Right kidney (tissue), 1 donor: ENCODE data around the gene MIEN1.
"Not testable (repeated sequence)": the region's sequence is repeated elsewhere in the genome, so short reads cannot be mapped to it uniquely, and the experiment has no call there.

Experiments used
- DNase-seq: peaks from one replicate; pipeline ENCODE4 v3.0.0-alpha.2; 2016

MIEN1 gene

GRCh38 chr17:39717660-39718059 lies 12.7 kb downstream of the MIEN1 start:
- DNase-seq = no peak

- no peak for DNase-seq
Measured at GRCh38 chr17:39716879-39717536, 13.3 kb downstream of the MIEN1 start.

DNA sequence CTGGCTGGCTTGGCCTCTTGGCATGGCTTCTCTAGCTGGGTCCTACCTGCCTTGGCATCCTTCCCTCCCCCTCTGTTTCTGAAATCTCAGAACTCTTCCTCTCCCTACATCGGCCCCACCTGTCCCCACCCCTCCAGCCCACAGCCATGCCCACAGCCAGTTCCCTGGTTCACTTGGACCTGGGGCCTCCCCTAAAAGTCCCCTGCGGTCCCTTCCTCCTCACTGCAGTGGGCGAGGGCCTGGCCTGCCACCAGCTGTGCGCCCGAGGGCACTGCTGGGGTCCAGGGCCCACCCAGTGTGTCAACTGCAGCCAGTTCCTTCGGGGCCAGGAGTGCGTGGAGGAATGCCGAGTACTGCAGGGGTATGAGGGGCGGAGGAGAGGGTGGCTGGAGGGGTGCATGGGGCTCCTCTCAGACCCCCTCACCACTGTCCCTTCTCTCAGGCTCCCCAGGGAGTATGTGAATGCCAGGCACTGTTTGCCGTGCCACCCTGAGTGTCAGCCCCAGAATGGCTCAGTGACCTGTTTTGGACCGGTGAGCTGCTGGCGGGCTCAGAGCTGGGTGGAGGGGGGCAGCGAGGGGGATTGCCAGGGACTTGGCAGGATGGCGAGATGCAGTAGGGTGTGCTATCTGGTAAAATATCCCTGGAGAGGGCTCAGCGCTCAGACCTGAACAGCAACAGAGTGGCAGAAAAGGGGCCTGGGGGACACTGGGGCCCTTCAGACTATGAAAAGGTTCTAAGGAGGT lies 14.1 kb downstream of the MIEN1 start:
- DNase-seq = no peak

DNA sequence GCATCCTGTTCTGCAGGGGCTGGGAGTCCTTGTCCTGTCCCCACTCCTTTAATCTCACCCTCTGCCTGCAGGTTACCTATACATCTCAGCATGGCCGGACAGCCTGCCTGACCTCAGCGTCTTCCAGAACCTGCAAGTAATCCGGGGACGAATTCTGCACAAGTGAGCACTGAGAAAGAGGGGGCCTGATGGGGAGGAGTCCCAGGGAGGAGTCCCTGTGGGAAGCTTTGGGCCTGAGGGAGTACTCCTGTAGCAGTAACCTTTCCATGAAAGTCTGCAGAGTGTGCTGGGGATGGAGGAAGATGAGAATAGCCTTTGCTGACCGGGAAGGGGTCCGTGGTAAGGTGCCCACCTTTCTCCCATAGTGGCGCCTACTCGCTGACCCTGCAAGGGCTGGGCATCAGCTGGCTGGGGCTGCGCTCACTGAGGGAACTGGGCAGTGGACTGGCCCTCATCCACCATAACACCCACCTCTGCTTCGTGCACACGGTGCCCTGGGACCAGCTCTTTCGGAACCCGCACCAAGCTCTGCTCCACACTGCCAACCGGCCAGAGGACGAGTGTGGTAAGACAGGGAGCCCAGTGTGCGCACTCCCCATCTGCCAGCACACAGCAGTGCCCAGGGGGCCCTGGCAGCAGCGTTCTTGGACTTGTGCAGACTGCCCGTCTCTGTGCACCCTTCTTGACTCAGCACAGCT lies 14.8 kb downstream of the MIEN1 start:
- DNase-seq = no peak

GRCh38 chr17:39714234-39714633 lies 16.1 kb downstream of the MIEN1 start:
- no peak for DNase-seq

- DNase-seq = no peak
Measured at GRCh38 chr17:39711851-39712250, 18.5 kb downstream of the MIEN1 start.

DNA sequence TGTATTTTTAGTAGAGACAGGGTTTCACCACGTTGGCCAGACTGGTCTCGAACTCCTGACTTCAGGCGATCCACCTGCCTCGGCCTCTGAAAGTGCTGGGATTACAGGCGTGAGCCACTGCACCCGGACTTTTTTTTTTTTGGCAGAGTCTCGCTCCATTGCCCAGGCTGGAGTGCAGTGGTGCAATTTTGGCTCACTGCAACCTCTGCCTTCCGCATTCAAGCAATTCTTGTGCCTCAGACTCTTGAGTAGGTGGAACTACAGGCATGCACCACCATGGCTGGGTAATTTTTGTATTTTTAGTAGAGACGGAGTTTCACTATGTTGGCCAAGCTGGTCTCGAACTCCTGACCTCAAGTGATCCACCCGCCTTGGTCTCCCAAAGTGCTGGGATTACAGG lies 19.3 kb downstream of the MIEN1 start:
- DNase-seq = not testable (repeated sequence)

DNA sequence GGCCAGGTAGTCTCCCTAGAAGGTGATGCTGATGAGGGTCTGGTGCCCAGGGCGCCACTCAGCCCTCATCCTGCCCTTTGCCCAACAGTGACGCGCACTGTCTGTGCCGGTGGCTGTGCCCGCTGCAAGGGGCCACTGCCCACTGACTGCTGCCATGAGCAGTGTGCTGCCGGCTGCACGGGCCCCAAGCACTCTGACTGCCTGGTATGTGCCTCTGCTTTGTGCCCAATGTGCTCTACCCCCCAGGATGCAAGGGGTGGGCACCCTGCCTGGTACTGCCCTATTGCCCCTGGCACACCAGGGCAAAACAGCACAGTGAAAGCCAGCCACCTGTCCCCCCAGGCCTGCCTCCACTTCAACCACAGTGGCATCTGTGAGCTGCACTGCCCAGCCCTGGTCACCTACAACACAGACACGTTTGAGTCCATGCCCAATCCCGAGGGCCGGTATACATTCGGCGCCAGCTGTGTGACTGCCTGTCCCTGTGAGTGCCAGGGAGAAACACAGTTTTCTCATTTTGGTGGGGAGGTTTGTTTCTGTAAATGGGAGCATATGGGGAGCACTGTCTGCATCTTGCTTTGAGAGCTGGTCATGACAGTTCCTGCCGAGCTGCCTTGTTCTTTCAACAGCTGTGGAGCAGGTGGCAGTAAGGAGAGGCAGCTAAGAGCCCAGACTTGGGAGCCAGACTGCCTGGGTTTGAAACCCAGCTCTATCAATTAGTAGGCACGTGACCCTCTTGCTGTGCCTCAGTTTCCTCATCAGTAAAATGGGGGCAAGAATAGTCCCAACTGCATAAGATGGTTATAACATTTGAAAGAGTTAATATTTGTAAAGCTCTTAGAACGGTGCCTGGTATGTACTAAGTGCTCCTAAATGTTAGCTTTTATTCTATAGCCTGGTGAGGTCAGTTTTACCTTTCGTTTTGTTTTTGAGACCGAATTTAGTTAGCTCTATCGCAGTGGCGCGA lies 20.1 kb downstream of the MIEN1 start:
- DNase-seq = no peak

DNA sequence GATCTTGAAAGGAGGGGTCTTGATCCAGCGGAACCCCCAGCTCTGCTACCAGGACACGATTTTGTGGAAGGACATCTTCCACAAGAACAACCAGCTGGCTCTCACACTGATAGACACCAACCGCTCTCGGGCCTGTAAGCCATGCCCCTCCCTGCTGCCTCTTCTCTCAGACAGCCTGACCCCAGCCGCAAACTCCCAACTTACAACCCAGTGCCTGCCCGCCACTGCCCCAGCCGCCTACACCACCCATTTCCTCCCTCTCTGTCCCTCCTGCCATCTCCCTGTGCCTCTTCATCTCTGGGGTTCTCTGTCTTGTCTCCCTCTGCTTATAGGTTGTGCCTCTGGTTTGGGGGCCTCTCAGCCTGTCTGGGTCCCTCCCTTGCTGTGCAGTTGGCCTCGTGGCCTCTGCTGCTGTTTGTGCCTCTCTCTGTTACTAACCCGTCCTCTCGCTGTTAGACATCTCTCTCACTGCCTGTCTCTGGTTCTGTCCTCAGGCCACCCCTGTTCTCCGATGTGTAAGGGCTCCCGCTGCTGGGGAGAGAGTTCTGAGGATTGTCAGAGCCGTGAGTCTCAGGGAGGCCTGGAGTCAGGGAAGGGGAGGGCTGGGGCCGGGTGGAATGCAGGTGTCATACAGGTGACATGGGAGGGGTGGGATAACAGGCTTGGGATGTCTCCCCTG lies 20.9 kb downstream of the MIEN1 start:
- DNase-seq = no peak

DNA sequence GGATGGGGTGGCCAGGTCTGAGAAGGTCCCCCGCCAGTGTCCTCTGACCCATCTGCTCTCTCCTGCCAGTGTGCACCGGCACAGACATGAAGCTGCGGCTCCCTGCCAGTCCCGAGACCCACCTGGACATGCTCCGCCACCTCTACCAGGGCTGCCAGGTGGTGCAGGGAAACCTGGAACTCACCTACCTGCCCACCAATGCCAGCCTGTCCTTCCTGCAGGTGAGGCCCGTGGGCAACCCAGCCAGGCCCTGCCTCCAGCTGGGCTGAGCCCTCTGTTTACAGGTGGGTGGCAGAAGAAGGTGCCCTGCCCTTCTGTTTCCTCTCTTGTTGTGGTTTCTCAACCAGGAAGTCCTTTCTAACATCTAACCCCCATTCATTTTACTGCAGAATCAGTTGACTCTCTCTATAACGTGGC lies 23.4 kb downstream of the MIEN1 start:
- no peak for DNase-seq

DNA sequence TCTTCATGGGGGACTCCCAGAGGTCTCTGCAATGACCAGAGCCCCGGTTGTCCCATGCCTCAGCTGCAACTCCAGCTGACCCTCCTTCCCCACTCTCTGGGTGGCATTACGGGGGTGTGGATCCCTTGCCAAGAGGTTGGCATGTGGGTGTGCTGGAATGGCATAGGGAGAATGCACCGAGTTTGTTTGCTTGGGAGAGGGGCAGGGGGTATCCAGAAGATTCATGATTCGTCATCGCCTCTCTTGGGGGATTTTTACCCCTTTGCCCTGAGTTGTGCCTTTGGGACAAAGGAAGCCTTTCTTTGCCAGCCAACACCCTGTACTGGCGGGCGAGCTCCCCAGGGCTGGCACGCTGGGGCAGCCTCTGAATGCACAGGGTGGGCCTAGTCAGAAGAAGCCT lies 23.9 kb downstream of the MIEN1 start:
- no peak for DNase-seq

DNA sequence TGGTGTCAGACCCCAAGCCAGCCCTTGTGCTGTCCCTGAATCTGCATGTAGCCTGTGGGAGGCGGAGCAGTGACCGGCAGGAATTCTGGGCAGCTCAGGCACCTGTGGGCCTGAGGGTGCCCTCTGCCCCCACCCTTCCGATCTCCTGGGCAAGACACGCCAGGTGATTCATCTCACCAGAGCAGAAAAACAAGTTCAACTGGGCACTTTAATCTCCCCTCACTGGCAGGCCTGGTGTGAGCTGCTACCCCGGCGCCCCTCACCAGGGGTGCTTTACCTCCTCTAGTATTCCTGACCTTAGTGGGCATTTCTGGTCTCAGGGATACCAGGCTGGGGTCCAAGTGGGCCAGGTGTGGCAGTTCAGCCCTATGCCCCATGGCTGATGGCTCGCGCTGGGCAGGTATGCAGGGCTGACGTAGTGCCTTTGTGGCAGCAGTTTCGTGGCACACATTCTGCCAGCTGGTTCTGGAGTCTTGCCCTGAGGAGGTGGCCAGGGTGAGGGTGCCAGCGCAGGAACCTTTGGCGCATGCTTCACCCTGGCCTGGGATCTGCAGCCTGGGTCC lies 24.5 kb downstream of the MIEN1 start:
- no peak for DNase-seq

DNA sequence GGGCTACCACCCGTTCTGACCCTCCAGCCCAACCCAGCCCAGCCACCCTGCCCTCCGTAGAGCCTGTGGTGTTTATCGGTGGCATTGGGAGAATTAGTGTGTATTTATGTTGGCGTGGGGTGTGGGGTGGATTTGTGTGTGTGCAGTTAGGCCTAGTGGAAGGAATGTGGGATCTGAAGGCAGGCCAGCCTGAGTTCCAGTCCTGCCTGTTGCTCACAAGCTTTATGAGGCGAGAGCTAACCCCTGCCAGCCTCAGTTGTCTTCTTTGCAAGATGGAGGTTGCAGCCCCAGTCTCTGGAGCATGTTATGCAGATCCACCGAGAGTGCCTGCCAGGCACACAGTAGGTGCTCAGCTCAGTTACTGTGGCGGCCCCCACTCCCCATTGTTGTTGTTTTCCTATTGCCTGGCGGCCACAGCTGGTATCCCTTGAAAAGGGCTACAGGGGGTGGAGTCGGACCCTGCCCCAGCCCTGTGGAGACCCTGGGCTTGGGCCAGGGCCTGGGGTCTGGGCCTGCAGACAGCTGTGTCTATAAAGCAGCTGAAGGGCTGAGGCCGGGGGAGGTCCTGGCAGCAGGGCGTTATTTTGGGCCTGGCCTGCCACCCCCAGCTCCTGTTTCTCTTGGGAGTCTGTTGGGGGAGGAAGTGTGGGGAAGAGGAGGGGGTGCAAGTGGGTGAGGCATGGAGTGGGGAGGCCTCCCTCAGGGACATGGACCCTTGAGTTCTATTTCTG lies 25.3 kb downstream of the MIEN1 start:
- no peak for DNase-seq

- DNase-seq = no peak
Measured at GRCh38 chr17:39703913-39704312, 26.4 kb downstream of the MIEN1 start.

DNA sequence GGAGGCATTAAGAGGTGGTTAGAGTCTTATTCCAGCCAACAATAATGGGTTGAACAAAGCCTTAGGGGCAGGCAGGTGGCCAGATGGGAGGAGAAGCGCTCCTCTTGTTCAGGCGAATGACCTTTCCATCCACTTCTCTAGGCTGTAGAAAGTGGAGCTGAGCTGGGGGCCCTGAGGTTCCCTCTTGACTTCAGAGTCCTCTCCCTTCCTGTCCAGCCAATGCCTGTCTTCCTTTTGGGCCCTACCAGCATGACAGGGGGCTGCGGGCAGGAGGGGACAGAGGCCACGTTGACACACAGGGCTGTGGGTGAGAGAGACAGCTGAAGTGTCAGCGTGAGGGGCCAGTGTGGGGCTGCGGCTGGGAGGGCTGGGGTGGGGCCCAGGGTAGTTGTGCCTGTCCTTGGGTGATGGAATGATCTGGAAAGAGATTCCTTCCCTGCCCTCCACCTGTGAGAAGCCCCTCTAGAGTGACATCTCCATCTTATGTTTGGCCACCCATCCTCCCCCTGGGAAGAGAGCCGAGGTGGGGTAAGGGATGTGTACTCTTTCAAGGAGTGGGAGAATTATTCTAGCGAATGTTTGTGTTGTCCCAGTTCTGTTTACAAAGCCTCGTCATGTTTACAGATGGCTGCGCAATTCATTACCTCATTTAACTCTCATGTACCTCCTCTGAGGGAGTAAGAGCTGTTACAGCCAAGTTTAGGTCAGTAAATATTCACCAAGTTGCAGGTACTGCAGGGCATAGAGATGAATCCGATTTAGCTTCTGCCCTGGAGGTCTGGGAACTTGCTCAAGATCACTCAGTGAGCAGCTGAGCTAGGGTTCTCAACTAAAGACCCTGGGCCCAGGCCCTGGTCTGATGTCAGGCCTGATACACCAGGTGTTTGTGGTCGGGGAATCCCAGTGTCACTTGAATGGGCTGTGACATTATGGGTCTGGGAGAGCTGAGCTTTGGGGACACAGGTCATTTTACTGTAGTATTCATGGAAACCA lies 27.1 kb downstream of the MIEN1 start:
- no peak for DNase-seq

DNA sequence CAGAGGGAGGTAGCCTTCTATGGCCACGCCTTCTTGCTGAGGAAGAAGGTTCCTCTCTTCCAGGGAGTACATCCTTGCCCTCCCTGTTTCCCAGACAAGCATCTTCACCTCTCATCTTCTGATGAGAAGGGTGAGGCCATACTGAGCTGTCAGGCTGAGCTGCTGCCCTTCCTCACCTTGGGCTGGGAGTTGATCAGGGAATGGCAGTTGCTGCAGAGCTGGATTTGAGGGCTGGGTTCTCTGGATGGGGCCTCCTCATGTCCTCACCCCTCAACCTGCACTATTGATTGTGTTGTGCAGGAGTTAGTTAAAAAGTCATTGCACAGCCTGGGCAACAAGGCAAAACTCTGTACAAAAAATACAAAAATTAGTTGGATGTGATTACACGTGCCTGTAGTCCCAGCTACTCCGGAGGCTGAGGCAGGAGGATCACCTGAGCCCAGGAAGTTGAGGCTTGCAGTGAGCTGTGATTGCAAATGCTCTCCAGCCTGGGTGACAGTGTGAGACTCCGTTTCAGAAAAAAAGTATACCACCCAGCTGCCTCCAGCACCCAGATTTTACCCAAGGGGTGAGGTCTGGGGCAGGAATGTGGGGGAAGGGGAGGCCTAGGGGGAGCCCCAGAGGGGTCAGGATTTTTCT lies 28.4 kb downstream of the MIEN1 start:
- DNase-seq = no peak

GRCh38 chr17:39701012-39701783 lies 29.1 kb downstream of the MIEN1 start:
- DNase-seq = no peak
